ENCODE data around the gene PPP1R10.

PPP1R10 gene

DNA sequence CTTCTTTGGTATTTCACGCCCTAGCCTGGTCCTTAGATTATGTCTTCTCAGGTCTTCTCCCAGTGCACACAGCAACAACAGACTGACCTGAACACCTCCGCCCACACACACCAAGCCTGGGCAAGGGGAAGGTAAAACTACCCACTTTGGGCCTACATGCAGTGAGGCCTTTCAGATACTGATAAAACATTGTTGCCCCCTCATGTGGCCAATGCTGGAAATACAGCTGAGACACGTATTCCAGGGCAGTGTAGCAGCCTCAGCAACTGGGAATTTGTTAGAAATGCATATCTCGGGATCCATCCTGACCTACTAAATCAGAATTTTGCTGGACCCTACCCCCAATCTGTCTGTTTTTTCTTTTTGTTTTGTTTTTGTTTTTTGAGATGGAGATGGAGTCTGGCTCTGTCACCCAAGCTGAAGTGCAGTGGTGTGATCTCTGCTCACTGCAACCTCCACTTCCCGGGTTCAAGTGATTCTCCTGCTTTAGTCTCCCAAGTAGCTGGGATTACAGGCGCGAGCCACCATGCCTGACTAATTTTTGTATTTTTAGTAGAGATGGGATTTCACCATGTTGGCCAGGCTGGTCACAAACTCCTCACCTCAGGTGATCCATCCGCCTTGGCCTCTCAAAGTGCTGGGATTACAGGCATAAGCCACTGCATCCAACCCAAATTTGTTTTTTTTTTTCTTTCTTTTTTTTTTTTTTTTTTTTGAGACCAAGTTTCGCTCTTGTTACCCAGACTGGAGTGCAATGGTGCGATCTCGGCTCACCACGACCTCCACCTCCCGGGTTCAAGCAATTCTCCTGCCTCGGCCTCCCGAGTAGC lies 19.5 kb downstream of the PPP1R10 start:
- DNase-seq: peak; percentile 74

DNA sequence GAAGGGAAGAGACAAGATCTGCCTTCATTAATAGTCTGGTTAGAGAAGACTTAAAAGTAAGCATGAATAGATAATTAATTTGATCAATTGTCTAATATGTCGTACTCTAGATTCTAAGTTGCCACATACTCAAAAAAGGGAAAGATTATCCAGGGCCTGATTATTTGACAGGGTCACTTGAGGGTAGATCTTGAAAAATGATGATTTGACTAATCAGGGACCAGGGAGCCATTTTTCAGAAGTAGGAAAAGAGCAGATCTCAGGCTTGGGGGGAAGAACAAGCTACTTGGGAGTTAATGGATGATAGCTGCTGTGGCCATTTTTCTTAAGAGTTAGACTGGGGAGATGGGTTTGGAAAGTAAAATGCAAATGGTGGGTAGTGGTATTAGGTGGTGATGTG lies 24.8 kb downstream of the PPP1R10 start:
- no peak for DNase-seq

DNA sequence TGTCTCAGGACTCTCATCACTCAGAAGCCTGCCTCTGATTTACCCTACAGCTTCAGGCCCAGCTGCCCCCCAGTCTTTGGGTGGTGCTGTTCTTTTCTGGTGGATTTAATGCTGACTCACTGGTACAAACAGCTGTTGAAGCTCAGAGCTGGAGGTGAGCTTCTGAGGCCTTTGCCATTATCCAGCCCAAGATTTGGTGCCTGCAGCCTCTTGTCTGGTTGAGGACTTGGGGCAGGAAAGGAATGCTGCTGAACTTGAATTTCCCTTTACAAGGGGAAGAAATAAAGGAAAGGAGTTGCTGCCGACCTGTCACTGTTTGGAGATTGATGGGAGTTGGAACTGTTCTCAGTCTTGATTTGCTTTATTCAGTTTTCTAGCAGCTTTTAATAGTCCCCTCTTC lies 26.0 kb downstream of the PPP1R10 start:
- DNase-seq: no peak

DNA sequence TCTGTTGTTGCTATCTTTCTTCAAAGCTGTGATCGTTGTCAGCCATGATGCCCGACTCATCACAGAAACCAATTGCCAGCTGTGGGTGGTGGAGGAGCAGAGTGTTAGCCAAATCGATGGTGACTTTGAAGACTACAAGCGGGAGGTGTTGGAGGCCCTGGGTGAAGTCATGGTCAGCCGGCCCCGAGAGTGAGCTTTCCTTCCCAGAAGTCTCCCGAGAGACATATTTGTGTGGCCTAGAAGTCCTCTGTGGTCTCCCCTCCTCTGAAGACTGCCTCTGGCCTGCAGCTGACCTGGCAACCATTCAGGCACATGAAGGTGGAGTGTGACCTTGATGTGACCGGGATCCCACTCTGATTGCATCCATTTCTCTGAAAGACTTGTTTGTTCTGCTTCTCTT lies 26.5 kb downstream of the PPP1R10 start:
- DNase-seq: no peak

DNA sequence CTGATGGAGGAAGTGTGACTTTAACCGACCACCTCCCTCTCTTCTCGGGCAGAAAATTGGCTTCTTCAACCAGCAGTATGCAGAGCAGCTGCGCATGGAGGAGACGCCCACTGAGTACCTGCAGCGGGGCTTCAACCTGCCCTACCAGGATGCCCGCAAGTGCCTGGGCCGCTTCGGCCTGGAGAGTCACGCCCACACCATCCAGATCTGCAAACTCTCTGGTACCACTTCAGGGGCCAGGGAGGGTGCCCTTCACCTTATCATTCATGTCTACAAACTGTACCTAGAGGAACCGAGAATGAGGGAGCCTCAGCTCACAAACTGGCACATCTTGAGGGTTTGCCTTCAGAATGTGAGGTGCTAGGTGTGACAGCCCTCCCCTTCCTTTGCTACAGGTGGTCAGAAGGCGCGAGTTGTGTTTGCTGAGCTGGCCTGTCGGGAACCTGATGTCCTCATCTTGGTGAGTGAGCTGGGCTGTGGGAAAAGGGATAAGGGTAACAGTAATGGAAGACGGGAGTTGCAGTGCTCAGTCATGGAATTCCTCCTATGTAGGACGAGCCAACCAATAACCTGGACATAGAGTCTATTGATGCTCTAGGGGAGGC lies 27.2 kb downstream of the PPP1R10 start:
- no peak for DNase-seq

DNA sequence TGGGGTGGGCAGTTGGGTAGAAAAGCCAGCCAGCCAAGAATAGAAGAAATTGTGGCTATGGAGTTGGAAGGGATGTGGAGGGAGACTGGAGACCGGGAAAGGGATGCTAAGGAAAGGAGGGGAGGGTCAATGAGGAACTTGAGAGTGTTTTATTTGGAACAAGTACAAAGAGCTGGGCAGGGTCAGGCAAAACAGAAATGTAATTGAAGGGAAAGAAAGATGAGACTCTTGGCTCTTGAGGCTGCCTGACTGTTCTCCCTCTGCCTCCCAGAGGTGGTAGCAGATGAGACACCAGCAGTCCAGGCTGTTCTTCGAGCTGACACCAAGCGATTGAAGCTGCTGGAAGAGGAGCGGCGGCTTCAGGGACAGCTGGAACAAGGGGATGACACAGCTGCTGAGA lies 33.1 kb downstream of the PPP1R10 start:
- DNase-seq: no peak

DNA sequence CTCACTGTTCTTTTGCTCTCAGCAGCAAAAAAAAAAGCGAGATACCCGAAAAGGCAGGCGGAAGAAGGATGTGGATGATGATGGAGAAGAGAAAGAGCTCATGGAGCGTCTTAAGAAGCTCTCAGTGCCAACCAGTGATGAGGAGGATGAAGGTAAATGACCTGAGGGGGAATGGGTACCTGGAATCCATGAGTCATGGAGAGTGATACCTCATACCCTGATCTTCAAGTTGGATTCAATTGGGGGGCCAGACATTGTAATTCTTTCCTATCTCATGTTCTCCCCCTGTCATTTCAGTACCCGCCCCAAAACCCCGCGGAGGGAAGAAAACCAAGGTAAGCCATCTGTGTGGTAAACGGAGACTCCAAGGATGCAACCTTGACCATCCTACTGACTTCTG lies 39.0 kb downstream of the PPP1R10 start:
- DNase-seq: no peak

DNA sequence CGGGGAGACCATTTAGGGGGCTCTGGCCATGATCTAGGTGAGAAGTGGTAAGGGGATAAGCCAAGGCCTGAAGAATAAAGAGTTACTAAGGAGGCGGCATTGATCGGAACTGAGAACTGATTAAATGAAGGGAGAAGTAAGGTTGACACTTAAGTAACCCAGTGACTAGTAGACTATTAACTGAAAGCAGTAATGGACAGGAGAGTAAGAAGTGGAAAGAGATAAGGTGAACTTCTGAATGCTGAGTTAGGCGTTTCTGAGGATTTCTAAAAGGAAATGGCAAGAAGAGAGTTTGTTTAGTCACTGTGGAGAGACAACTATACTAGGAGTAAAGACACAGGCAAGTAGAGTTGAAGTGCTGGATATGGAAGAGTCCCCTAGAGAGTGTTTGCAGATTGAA lies 43.9 kb downstream of the PPP1R10 start:
- DNase-seq: no peak

DNA sequence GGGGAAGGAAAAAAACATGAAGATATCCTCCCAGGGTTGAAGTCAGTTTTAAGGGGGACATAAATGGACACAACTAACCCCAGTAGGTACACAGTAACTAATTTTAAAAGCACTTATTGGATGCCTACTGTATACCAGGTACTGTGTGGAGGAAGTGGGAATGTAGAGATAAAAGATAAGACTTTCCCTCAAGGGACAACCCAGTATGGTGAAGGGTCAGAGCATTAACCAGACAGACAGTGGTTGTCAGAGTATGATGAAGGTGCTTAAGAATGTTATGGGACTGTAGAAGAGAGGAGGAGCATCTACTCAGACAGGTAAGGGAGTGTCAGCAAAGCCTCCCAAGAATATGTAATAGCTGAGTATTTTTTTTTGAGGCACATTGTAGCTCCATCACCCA lies 44.9 kb downstream of the PPP1R10 start:
- no peak for DNase-seq

DNA sequence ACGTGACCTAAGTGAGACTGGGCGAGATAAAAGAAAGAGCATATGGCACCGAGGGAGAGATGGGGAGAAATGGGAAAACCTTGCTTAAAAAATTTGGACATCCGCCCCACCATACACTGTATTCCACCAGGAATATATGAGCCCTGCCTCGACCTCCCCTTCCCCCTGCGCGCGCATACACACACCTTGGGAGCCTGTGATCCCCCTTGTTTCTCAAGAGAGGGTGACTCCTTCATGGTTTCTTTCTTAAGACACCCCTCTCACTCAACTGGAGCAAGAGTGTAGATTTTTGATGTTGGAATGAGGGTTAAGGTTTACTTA lies 45.3 kb downstream of the PPP1R10 start:
- DNase-seq: no peak

DNA sequence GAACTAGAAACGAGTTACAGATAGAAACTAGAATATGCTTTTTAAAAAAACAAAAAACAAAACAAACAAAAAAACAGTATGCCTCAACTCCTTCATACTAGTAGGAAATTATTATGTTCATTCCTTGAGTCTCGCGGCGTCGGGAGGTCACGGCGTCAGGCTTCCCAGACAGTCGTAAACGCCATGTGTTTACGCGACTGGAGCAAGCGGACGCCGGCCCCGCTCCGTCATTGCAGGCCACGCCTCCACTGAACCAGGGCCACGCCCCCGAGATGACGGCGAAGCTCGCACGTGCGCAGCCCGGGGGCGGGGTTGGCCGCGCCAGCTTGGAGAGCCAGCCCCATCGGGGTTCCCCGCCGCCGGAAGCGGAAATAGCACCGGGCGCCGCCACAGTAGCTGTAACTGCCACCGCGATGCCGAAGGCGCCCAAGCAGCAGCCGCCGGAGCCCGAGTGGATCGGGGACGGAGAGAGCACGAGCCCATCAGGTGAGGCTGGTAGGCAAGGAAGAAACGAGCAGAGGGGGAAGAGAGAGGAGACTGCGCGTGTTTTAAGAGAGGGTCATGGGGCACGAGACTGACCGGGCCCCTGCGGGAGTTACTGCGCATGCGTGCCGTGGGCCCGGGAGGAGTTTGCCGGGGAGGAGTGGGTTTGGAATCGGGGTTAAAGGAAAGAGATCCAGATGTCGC lies 45.8 kb downstream of the PPP1R10 start, which contains the start of gene ABCF1:
Gene ABCF1, plus strand, starts transcription at position 368 of the 687 bp plus-strand sequence. Its CDS starts 46 bp downstream, at position 414.
- peak; percentile 98 for DNase-seq

DNA sequence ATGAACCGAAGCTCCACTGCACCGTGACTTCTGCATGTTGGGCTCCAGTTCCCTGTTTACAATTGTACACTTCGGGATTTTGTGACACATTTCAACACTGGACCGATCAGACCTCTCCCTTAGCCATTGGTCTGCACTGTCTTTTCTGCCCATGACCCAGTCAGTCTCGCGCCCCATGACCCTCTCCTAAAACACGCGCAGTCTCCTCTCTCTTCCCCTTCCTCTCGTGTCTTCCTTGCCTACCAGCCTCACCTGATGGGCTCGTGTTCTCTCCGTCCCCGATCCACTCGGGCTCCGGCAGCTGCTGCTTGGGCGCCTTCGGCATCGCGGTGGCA lies 46.3 kb downstream of the PPP1R10 start:
- DNase-seq: peak; percentile 37

DNA sequence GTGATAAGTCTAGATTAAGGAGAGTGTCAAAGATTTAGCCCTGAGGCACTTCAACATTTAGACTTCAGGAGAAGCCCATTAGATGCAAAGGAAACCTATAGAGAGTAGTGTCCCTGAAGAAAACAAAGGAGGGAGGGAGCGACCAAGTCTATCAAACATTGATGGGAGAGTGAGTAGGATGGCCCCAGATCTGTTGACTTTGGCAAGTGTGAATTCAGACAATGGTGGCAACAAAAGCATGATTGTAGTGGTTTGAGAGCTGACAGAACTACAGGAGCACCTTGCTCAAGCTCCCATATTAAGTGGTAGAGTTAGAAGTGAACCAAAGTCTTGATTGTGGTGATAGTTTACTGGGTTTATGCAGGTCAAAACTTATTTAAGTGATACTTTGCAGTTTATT lies 46.8 kb downstream of the PPP1R10 start:
- DNase-seq: no peak

DNA sequence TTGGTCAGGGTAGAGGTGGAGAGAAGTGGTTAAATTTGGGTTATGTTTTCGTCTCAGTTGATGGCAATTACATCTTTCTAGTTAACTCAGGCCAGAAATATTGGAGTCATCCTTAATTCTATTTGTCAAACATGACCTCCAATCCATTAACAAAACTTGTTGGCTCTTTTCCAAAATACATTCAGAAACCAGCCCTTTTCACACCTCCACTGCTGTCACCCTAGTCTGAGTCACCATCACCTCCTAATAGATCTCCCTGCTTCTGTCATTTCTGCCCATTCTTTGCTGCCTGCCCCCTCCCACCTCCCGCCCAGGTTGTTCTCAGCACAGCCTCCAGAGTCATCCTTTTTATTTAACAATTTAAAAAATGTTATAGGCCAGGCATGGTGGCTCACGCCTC lies 48.8 kb downstream of the PPP1R10 start:
- DNase-seq: no peak

DNA sequence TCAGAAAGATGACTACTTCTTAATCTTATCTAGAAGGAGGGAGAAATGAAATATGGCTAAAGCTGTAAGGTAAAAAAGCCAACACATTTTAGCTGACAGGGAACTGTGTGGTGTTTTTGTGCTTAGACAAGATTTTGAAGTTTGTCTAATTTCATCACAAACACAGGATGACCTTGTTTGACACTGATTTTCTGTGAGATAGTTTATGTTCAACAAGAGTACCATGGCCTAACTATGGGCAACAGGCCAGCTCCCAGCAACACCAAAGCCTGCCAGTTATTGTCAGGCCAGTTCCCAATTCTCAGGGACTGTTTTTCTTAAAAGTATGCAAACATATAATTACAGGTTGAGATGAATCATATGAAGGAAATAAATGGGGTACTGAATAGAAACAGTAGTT lies 51.3 kb downstream of the PPP1R10 start:
- DNase-seq: no peak

DNA sequence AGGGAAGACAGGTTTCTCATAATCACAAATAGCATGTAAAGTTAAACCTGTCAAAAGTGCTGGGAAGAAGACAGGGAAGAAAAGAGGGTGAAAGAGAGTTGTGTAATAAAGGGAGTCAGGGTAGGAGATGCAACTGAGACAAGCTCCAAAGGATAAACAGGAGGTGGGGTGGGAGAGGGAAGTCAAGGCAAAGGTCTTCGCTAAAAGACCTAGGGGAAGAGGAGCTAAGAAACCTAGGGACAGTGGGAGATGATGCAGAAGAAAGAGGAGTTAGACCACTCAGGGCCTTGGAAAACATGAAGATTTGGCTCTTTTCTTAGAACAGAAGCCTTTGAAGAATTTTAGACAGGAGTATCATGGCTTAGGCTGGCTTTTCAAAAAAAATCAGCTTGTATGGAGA lies 52.9 kb downstream of the PPP1R10 start:
- DNase-seq: no peak

DNA sequence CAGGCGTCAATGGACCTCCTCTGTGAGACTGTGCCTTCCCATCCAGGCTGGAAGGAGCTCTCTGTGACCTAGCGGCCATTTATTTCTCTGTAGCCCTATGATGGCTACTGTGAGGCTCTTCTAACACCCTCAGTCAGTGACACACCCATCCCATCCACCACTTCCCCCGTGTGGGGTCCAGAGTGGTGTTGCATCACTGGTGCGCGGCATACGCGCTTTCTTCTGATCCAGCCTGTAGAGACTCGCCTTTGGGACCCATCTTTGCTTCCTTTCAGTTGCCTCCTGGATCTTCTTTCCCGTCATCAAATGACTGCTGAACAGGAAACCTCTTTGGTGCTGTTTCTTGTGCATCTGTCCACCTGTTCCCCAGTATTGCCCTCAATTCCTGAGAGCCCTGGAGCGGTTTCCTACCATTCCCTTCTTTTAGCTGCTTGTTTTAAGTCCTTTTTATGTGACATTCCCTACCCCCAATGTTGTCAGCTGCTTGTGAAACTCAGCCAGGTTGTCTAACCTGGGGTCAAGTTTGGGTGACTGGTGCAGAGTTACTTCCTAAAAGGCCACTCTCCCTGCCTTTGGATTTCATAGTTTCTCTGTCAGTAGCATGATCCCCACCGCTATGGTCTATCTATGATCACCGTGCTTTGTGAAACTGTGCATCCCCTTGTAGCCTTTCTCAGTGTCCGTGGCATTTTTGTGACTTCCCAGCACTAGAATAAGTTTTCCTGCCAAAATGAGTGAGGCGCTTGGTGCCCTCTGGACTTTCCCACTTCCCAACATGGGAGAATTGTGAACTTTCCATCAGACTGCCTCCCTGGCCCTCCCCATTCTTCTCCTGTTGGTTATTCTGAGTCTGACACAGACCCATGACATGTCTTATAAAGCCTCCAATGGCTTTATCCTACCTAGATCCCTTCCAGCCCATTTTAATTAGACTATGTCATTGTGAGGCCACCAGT lies 54.3 kb downstream of the PPP1R10 start:
- no peak for DNase-seq

DNA sequence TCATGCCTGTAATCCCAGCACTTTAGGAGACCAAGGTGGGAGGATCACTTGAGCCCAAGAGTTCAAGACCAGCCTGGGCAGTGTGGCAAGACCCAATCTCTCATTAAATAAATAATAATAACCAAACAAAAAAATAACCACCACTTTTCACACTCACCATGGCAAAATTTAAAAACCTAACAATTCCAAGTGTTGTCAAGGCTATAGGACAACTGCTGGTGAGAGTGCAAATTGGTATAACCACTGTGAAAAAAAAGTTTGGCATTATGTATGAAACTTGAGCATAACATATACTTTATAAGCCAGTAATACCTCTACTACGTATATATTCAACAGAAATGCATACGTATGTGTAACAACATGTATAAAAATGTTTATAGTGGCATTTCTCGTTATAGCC lies 56.1 kb downstream of the PPP1R10 start:
- no peak for DNase-seq

DNA sequence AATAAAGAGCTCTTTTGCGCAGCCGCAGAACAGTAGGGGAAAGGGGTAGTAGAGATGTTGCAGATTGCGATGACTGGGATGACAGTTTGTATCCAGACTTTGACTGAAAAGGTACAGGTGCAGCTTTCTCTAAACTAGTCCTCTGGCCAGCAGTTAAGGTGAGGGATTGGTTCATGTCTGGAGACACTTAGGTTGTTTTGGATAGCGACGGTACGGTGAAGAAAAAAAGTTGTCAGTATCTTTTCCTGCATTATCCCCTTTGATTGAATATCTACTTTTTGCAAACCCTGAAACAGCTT lies 59.4 kb downstream of the PPP1R10 start:
- DNase-seq: peak; percentile 68

DNA sequence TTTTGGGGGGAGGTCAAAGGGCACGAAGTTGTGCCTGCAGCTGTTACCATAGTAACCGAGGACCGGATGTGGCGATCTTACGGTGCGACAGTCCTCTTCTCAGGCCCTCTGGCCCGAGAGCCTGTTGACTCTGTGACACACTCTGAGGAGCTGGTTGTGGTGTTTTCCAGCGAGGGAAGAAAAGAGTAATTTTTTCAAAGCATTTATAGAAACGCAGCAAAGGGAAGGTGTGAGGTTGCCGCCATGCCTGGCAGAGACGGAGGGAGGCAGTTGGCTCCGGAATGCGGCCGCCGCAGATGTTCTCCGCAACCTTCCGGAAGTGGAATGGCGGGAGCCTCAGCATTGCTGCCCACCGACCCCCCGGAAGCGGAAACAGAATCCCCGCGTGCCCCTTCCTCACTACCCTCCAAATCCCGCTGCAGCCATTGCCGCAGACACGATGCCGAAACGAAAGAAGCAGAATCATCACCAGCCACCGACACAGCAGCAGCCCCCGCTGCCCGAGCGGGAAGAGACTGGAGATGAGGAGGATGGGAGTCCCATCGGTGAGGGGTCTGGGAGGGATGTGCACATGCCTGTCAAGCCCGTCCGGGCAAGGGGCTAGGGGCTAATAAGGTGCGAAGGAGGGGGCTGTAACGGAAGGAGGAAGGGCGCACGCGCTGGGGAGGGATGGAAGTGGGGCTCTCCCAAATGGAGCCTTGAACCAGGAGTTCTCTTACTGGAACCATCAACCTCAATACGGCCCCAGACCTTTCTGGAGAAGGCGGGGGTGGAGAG lies 59.9 kb downstream of the PPP1R10 start, which contains the start of gene PRR3:
Gene PRR3, plus strand, starts transcription at position 390 of the 777 bp plus-strand sequence. Its CDS starts 50 bp downstream, at position 440.
- peak; percentile 94 for DNase-seq

DNA sequence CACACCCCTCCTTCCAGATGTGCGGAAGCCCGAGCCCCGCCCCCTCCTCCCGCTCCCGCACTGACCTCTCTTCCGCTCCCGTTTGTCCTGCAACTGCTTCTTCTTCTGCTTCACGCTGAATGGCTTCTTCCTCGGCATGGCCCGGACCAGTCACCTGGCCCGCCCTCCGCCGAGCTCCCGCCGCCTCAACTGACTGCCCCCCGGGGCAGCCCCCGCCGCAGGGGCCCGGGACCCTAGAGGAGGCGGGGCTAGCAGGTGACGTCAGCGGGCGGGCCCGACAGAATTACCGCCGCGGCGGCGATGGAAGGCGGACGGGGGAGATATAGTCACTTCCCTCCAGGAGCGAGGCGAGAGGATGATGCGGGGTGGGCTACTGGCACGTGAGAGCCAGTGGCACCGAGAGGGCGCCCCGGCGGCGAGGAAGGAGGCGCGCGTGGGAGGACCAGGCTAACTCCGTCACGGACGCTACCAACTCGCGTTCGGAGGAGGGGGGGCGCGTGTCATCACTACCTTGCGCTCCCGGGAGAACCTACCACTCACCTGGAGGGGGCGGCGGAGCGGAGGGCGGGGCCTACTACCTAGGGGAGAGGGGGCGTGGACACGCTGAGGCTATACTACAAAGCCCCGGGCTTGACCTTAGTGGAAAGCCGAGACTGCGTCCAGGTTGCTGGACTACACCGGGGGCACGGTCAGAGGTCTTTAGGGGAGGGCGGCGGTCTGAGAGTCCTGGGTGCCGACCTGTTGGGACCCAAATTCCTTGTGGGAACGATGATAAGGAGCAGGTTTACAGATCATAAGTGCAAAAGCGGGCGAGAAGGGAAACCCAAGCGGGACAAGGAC lies 60.8 kb downstream of the PPP1R10 start, which contains the start of gene GNL1:
Gene GNL1, minus strand, starts transcription at position 424 of the 840 bp plus-strand sequence. Its CDS starts 286 bp downstream, at position 138.
- peak; percentile 97 for DNase-seq

DNA sequence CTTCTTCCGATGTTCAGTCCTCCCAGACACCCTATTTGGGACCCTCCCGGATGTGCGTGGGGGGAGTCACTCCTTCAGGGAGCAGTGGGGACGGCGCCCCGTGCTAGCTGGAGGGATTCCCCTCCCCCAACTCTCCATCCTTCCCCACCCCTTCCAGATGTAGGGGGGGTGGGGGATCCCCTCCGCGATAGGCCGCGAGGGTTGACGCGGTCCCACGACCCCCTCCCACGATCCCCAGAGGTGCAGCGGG lies 61.3 kb downstream of the PPP1R10 start:
- DNase-seq: no peak
